ENCODE results near the gene KCNH1.

The KCNH1 gene

GRCh38 chr1:210726621-210727020, 407.3 kb downstream of the KCNH1 start:
- no peak for DNase-seq (ENCODE audit: extremely low read depth, low read depth)
- TF ChIP-seq, protein P1, sequence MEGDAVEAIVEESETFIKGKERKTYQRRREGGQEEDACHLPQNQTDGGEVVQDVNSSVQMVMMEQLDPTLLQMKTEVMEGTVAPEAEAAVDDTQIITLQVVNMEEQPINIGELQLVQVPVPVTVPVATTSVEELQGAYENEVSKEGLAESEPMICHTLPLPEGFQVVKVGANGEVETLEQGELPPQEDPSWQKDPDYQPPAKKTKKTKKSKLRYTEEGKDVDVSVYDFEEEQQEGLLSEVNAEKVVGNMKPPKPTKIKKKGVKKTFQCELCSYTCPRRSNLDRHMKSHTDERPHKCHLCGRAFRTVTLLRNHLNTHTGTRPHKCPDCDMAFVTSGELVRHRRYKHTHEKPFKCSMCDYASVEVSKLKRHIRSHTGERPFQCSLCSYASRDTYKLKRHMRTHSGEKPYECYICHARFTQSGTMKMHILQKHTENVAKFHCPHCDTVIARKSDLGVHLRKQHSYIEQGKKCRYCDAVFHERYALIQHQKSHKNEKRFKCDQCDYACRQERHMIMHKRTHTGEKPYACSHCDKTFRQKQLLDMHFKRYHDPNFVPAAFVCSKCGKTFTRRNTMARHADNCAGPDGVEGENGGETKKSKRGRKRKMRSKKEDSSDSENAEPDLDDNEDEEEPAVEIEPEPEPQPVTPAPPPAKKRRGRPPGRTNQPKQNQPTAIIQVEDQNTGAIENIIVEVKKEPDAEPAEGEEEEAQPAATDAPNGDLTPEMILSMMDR (IDR thresholded peaks at IDR 0.05; ENCODE audit: low read depth, low read length): no peak

- TF ChIP-seq, protein P1 (IDR thresholded peaks at IDR 0.05; ENCODE audit: low read depth, low read length): no peak
- DNase-seq (ENCODE audit: extremely low read depth, low read depth): no peak
Measured at GRCh38 chr1:210724768-210725167, 409.2 kb downstream of the KCNH1 start.

- TF ChIP-seq, protein P1 (IDR thresholded peaks at IDR 0.05; ENCODE audit: low read depth, low read length): no peak
- DNase-seq (ENCODE audit: extremely low read depth, low read depth): no peak
Measured at GRCh38 chr1:210723646-210724045, 410.3 kb downstream of the KCNH1 start.

DNA sequence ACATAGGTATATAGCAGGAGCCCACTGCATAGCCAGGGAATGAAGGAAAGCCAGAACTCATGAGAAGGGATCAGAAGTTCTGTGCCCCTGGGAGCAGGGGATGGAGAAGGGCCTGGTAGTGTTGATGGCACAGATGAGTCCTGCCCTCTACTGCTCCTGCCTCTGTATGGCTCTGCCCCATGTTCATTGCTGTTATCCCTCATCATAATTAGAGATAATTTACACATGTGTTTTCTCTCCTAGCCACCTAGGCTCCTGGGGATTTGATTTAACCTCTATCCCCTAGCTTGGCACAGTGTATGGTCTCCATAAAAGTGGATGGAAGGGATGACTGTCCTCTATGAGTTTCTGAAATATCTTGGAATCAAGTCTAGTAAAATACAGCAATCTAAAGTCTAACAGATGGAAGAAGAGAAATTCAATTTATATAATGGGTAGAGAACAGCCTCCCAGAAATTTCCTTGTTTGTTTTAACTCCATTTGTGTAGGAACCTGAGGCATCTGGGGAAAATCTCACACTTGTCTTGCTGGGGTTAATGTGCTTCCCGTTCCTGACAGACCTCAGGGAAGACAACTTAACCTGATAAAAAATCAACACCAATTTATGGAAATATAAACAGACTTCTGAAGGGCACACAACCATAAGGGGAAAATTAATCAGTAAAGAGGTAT, 411.4 kb downstream of the KCNH1 start:
- DNase-seq (ENCODE audit: extremely low read depth, low read depth): no peak
- TF ChIP-seq, protein P1 (IDR thresholded peaks at IDR 0.05; ENCODE audit: low read depth, low read length): no peak

DNA sequence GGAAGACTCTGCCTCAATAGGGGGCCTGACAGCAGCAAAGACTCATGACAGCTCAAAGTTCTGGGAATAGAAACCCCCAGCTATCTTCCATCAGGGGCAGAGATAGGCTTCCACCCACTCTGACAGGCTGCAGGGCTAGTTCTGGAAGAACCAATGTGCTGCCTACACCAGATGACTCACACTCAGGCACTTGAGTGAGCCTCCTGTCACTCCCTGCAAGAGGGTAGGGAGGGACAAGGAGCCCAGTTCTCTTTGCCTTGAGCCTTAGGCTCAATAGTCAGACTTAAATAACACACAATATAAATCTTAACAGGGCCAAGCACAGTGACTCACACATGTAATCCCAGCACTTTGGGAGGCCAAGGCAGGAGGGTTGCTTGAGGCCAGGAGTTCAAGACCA, 418.9 kb downstream of the KCNH1 start:
- DNase-seq (ENCODE audit: extremely low read depth, low read depth): no peak
- TF ChIP-seq, protein P1 (IDR thresholded peaks at IDR 0.05; ENCODE audit: low read depth, low read length): no peak

GRCh38 chr1:210711825-210712612, 421.9 kb downstream of the KCNH1 start:
- TF ChIP-seq, protein P1 (IDR thresholded peaks at IDR 0.05; ENCODE audit: low read depth, low read length): no peak
- no peak for DNase-seq (ENCODE audit: extremely low read depth, low read depth)

GRCh38 chr1:210709701-210710100, 424.2 kb downstream of the KCNH1 start:
- TF ChIP-seq, protein P1 (IDR thresholded peaks at IDR 0.05; ENCODE audit: low read depth, low read length): no peak
- no peak for DNase-seq (ENCODE audit: extremely low read depth, low read depth)

All from AG09319 (cell line).